Measurements from ENCODE around the gene TECTB.

Gene TECTB

GRCh38 chr10:112330162-112330561, 47.0 kb downstream of the TECTB start:
- DNase-seq (ENCODE audit: low spot score): peak; percentile 46
- no peak for TF ChIP-seq CTCF (IDR thresholded peaks at IDR 0.05; ENCODE audit: extremely low read depth, missing control alignments)

GRCh38 chr10:112330607-112331160, 47.5 kb downstream of the TECTB start:
- no peak for DNase-seq (ENCODE audit: low spot score)
- no peak for TF ChIP-seq CTCF (IDR thresholded peaks at IDR 0.05; ENCODE audit: extremely low read depth, missing control alignments)

- no peak for DNase-seq (ENCODE audit: low spot score)
These were observed 48.8 kb downstream of the TECTB start for GRCh38 chr10:112332022-112332421.

GRCh38 chr10:112332509-112333228, 49.5 kb downstream of the TECTB start:
- no peak for TF ChIP-seq CTCF (IDR thresholded peaks at IDR 0.05; ENCODE audit: extremely low read depth, missing control alignments)
- DNase-seq (ENCODE audit: low spot score): no peak

More at GRCh38 chr10:112332022-112332421, 48.8 kb downstream of the TECTB start:
- TF ChIP-seq CTCF (IDR thresholded peaks at IDR 0.05; ENCODE audit: extremely low read depth, missing control alignments): no peak

- no peak for DNase-seq (ENCODE audit: low spot score)
- TF ChIP-seq CTCF (IDR thresholded peaks at IDR 0.05; ENCODE audit: extremely low read depth, missing control alignments): no peak
These were observed 50.3 kb downstream of the TECTB start for GRCh38 chr10:112333452-112333851.

GRCh38 chr10:112335111-112335867, 52.1 kb downstream of the TECTB start:
- TF ChIP-seq CTCF (IDR thresholded peaks at IDR 0.05; ENCODE audit: extremely low read depth, missing control alignments): no peak

GRCh38 chr10:112335868-112336265, 52.7 kb downstream of the TECTB start:
- TF ChIP-seq CTCF (IDR thresholded peaks at IDR 0.05; ENCODE audit: extremely low read depth, missing control alignments): no peak
- no peak for DNase-seq (ENCODE audit: low spot score)

More at GRCh38 chr10:112335111-112335867, 52.1 kb downstream of the TECTB start:
- no peak for DNase-seq (ENCODE audit: low spot score)

Measured in GM20000 (cell line).